Measurements from ENCODE around the gene DSTN. TPM values are rescaled to one million over a fixed set of nuclear protein-coding genes. Genes with fewer than 3 reads are reported as not detected.

Gene DSTN
- total and polyA plus RNA-seq, 2 donors (not counting 3 experiments of a cell fraction or from before 2014, with no cell fraction given) = 66.1 to 300 TPM

DNA sequence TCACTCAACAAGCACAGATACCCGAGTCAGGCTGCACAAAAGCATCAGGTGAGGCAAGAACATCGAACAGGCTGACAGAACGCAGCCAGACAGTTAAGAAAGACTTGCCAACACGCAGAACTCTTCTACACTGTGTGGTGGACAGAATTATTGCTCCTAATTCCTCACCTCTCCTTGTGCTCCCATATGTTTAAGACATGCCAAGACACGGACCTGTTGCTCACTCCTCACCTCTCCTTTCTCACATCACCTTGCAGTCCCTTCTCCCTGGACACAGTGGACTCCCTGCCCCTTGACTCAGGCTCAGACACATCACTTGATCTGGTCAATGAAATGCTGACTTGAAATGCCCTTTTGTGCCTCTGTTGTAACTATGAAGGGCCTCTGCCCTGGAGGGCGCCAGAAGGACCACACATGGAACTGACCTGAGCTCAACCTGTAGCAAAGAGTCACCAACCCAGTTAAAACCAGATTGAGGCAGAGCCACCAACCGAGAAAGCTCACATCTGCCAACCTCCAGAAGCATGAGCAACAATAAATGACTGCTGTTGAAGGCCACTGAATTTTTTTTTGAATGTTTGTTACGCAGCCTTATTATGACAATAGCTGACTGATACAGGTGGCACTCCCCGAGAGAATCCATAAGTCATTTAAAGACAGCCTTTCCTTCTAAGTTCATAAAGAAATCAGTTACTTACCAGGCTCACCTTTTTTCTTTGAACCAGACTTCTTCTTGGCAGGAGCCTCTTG lies 88.2 kb downstream of the DSTN start:
- dilution Hi-C loops (cut with MboI; ENCODE audit: extremely low pct_ligation_motif_present, low sequenced_read_pairs) (no loop called here), intact Hi-C loops (cut with micrococcal nuclease) (no loop called here)
- Histone ChIP-seq H3K4me2 (ENCODE audit: insufficient read depth, low read length) (no peak overlapping the region), H3K4me3 (replicated peaks in 1 of 3; ENCODE audit: insufficient read depth in 1 of 3, low read depth in 1 of 3, low read length in 3 of 3) (no peak overlapping the region), H3K27me3 (ENCODE audit: control insufficient read depth in 2 of 2, insufficient read depth in 2 of 2, low read length in 2 of 2) (no peaks in the 10 kb centered on the region), H3K79me2 (ENCODE audit: control insufficient read depth, insufficient read depth, low read length) (peaks cover 57% of the 10 kb centered on the region), H3K36me3 (ENCODE audit: control insufficient read depth in 2 of 2, extremely low read depth in 1 of 2, insufficient read depth in 2 of 2, low read length in 2 of 2) (peaks cover 20 to 27% of the 10 kb centered on the region in 2 experiments), H3K9me3 (replicated peaks; ENCODE audit: control insufficient read depth, insufficient read depth, low read length) (no peaks in the 10 kb centered on the region), H3K27ac (ENCODE audit: insufficient read depth, low read depth, low read length) (no peak overlapping the region), H4K20me1 (replicated peaks; ENCODE audit: control insufficient read depth, extremely low read depth, insufficient read depth, low read length) (no peaks in the 10 kb centered on the region), H3K9ac (replicated peaks; ENCODE audit: extremely low read depth, insufficient read depth, low read length) (no peak overlapping the region), H3K4me1 (ENCODE audit: control insufficient read depth, extremely low read depth, insufficient read depth, low read length) (peaks cover 5% of the 10 kb centered on the region), H2AFZ (ENCODE audit: low read depth, low read length) (no peak overlapping the region), H3K9me1 (replicated peaks; ENCODE audit: control insufficient read depth, extremely low read depth, insufficient read depth, low read length) (no peaks in the 10 kb centered on the region)
- CTCF ChIA-PET = interaction anchor here (1.2 to 3.8 kb wide), 4 partner anchors 9 to 282 kb away, joined by 3 to 51 read pairs (median 4); partner anchors contain the start of gene RRBP1
- POLR2A ChIA-PET = no interaction called here
- no peak for FAIRE-seq
- TF ChIP-seq JUN (IDR thresholded peaks at IDR 0.05; ENCODE audit: borderline replicate concordance, insufficient read depth, insufficient read length, low read depth) (no peak), MYC (IDR thresholded peaks at IDR 0.05; ENCODE audit: low read depth, low read length) (no peak), EZH2 (IDR thresholded peaks at IDR 0.05; ENCODE audit: borderline replicate concordance, low read depth, low read length, severe bottlenecking) (no peak), CTCF (IDR thresholded peaks at IDR 0.05; ENCODE audit: extremely low read depth in 1 of 2, insufficient read depth in 1 of 2, low read depth in 1 of 2, low read length in 2 of 2) (no peak), FOS (IDR thresholded peaks at IDR 0.05; ENCODE audit: borderline replicate concordance, insufficient read depth, low read length) (no peak), POLR2AphosphoS5 (IDR thresholded peaks at IDR 0.05; ENCODE audit: insufficient read depth, low read depth, low read length) (no peak)
- BruUV-seq (replicated peaks) = no TSS peak
- DNase-seq (ENCODE audit: low read depth, low spot score) = no peak

Data from endothelial cell of umbilical vein (primary cell).